ENCODE measurements around the gene ACTG1. TPM values are rescaled to one million over a fixed set of nuclear protein-coding genes. Genes with fewer than 3 reads are reported as not detected.
"Not testable (repeated sequence)": the region's sequence is repeated elsewhere in the genome, so short reads cannot be mapped to it uniquely, and the experiment has no call there.

The ACTG1 gene
- total RNA-seq, 2 experiments from 2014 or later, result 1,296 to 1,318 TPM

GRCh38 chr17:81534157-81535006 lies 21.8 kb upstream of the ACTG1 start:
- Mint-ChIP-seq H3K27me3 (peaks cover 32% of the 10 kb centered on the region), H3K36me3 (ENCODE audit: low read depth) (no peaks in the 10 kb centered on the region), H3K4me1 (ENCODE audit: low read depth) (no peaks in the 10 kb centered on the region), H3K4me3 (no peak overlapping the region), H3K9me3 (no peaks in the 10 kb centered on the region), H3K27ac (no peak overlapping the region)
- CTCF ChIA-PET, result interaction anchor here (1.0 kb wide), 1 partner anchor 15 kb away, joined by 3 read pairs; no protein-coding TSS in a partner anchor
- ATAC-seq (ENCODE audit: poor library complexity) (no peak), DNase-seq (no peak)
- Histone ChIP-seq H3K4me3 (ENCODE audit: low read length) (no peak overlapping the region), H3K27ac (ENCODE audit: low read depth in 1 of 2, low read length in 2 of 2) (no peak overlapping the region), H3K9me3 (ENCODE audit: control insufficient read depth in 1 of 2, insufficient read depth in 1 of 2, low read length in 2 of 2) (peaks cover 0 to 30% of the 10 kb centered on the region in 2 experiments), H3K36me3 (ENCODE audit: insufficient read depth, low read length) (no peaks in the 10 kb centered on the region), H3K4me1 (ENCODE audit: insufficient read depth, low read length) (peaks cover 9% of the 10 kb centered on the region), H3K27me3 (ENCODE audit: control insufficient read depth in 1 of 2, insufficient read depth in 2 of 2, low read length in 2 of 2) (peaks cover 34 to 51% of the 10 kb centered on the region in 2 experiments)
- TF ChIP-seq, protein P1, sequence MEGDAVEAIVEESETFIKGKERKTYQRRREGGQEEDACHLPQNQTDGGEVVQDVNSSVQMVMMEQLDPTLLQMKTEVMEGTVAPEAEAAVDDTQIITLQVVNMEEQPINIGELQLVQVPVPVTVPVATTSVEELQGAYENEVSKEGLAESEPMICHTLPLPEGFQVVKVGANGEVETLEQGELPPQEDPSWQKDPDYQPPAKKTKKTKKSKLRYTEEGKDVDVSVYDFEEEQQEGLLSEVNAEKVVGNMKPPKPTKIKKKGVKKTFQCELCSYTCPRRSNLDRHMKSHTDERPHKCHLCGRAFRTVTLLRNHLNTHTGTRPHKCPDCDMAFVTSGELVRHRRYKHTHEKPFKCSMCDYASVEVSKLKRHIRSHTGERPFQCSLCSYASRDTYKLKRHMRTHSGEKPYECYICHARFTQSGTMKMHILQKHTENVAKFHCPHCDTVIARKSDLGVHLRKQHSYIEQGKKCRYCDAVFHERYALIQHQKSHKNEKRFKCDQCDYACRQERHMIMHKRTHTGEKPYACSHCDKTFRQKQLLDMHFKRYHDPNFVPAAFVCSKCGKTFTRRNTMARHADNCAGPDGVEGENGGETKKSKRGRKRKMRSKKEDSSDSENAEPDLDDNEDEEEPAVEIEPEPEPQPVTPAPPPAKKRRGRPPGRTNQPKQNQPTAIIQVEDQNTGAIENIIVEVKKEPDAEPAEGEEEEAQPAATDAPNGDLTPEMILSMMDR (IDR thresholded peaks at IDR 0.05), result no peak
- POLR2A ChIA-PET, result interaction anchor here (0.8 kb wide), 1 partner anchor 15 kb away, joined by 3 read pairs; no protein-coding TSS in a partner anchor
- intact Hi-C loops (cut with DNase I, micrococcal nuclease), result no loop called here

GRCh38 chr17:81533339-81534141 lies 20.9 kb upstream of the ACTG1 start:
- ATAC-seq (ENCODE audit: poor library complexity) (no peak), DNase-seq (no peak)
- TF ChIP-seq, protein P1 (IDR thresholded peaks at IDR 0.05), result no peak
- POLR2A ChIA-PET, result no interaction called here
- H3K36me3 Mint-ChIP-seq (ENCODE audit: low read depth), result no peaks in the 10 kb centered on the region
- no peaks in the 10 kb centered on the region for H3K9me3 Mint-ChIP-seq
- Histone ChIP-seq H3K9me3 (ENCODE audit: control insufficient read depth in 1 of 2, insufficient read depth in 1 of 2, low read length in 2 of 2) (peaks cover 0 to 30% of the 10 kb centered on the region in 2 experiments), H3K27ac (ENCODE audit: low read depth in 1 of 2, low read length in 2 of 2) (no peak overlapping the region), H3K4me1 (ENCODE audit: insufficient read depth, low read length) (peaks cover 9% of the 10 kb centered on the region), H3K27me3 (ENCODE audit: control insufficient read depth in 1 of 2, insufficient read depth in 2 of 2, low read length in 2 of 2) (peaks cover 30 to 51% of the 10 kb centered on the region in 2 experiments), H3K36me3 (ENCODE audit: insufficient read depth, low read length) (no peaks in the 10 kb centered on the region), H3K4me3 (ENCODE audit: low read length) (no peak overlapping the region)
- H3K27ac Mint-ChIP-seq, result no peak overlapping the region
- H3K27me3 Mint-ChIP-seq, result peaks cover 32% of the 10 kb centered on the region
- intact Hi-C loops (cut with DNase I, micrococcal nuclease), result no loop called here
- CTCF ChIA-PET, result no interaction called here
- no peak overlapping the region for H3K4me3 Mint-ChIP-seq
- no peaks in the 10 kb centered on the region for H3K4me1 Mint-ChIP-seq (ENCODE audit: low read depth)

GRCh38 chr17:81532490-81533287 lies 20.1 kb upstream of the ACTG1 start:
- ATAC-seq (ENCODE audit: poor library complexity) (no peak), DNase-seq (no peak)
- peaks cover 0 to 27% of the 10 kb centered on the region in 2 experiments for H3K9me3 ChIP-seq (ENCODE audit: control insufficient read depth in 1 of 2, insufficient read depth in 1 of 2, low read length in 2 of 2)
- H3K27ac Mint-ChIP-seq, result no peak overlapping the region
- intact Hi-C loops (cut with DNase I, micrococcal nuclease), result no loop called here
- CTCF ChIA-PET, result no interaction called here
- no peaks in the 10 kb centered on the region for H3K9me3 Mint-ChIP-seq
- H3K4me3 ChIP-seq (ENCODE audit: low read length), result no peak overlapping the region
- H3K27ac ChIP-seq (ENCODE audit: low read depth in 1 of 2, low read length in 2 of 2), result no peak overlapping the region
- H3K36me3 Mint-ChIP-seq (ENCODE audit: low read depth), result no peaks in the 10 kb centered on the region
- H3K27me3 Mint-ChIP-seq, result peaks cover 26% of the 10 kb centered on the region
- no peaks in the 10 kb centered on the region for H3K36me3 ChIP-seq (ENCODE audit: insufficient read depth, low read length)
- peaks cover 8% of the 10 kb centered on the region for H3K4me1 ChIP-seq (ENCODE audit: insufficient read depth, low read length)
- H3K27me3 ChIP-seq (ENCODE audit: control insufficient read depth in 1 of 2, insufficient read depth in 2 of 2, low read length in 2 of 2), result peaks cover 27 to 47% of the 10 kb centered on the region in 2 experiments
- TF ChIP-seq, protein P1 (IDR thresholded peaks at IDR 0.05), result no peak
- POLR2A ChIA-PET, result no interaction called here
- no peak overlapping the region for H3K4me3 Mint-ChIP-seq
- no peaks in the 10 kb centered on the region for H3K4me1 Mint-ChIP-seq (ENCODE audit: low read depth)

DNA sequence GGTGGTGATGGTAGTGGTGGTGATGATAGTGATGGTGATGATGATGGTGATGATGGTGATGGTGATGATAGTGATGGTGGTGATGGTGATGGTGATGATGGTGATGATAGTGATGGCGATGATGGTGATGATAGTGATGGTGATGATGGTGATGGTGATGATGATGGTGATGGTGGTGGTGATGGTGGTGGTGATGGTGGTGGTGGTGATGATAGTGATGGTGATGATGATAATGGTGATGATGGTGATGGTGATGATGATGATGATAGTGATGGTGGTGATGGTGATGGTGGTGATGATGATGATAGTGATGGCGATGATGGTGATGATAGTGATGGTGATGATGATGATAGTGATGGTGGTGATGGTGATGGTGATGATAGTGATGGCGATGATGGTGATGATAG lies 19.4 kb upstream of the ACTG1 start:
- H3K4me3 Mint-ChIP-seq; H3K36me3 Mint-ChIP-seq (ENCODE audit: low read depth); H3K27ac ChIP-seq (ENCODE audit: low read depth in 1 of 2, low read length in 2 of 2); ATAC-seq (ENCODE audit: poor library complexity); POLR2A ChIA-PET; H3K4me3 ChIP-seq (ENCODE audit: low read length); H3K4me1 Mint-ChIP-seq (ENCODE audit: low read depth); H3K4me1 ChIP-seq (ENCODE audit: insufficient read depth, low read length); DNase-seq; H3K36me3 ChIP-seq (ENCODE audit: insufficient read depth, low read length); H3K27ac Mint-ChIP-seq; intact Hi-C loops (cut with DNase I, micrococcal nuclease); H3K9me3 Mint-ChIP-seq; CTCF ChIA-PET: not testable (repeated sequence)
- peaks cover 24% of the 10 kb centered on the region for H3K27me3 Mint-ChIP-seq
- H3K9me3 ChIP-seq (ENCODE audit: control insufficient read depth in 1 of 2, insufficient read depth in 1 of 2, low read length in 2 of 2), result peaks cover 0 to 23% of the 10 kb centered on the region in 2 experiments
- peaks cover 24 to 47% of the 10 kb centered on the region in 2 experiments for H3K27me3 ChIP-seq (ENCODE audit: control insufficient read depth in 1 of 2, insufficient read depth in 2 of 2, low read length in 2 of 2)

Data from CD4-positive, alpha-beta T cell (primary cell).